OCI-LY1 (cell line): ENCODE results near the gene HOXD9.

Experiments used
- H2AFZ ChIP-seq: fragments of 200-600 bp; sonication (generic), shearing (Covaris generic); 2 replicates; pipeline ENCODE4 v1.6.0; 2014; ENCODE audit warnings: antibody characterized with exemption, mild to moderate bottlenecking, low read length
- H3F3A ChIP-seq: fragments of 200-600 bp; sonication (generic), shearing (Covaris generic); 2 replicates; pipeline ENCODE4 v1.6.0; 2014; ENCODE audit warnings: mild to moderate bottlenecking, antibody characterized with exemption, low read length, moderate library complexity; ENCODE audit not compliant: insufficient read depth
- H3K27ac ChIP-seq: fragments of 200-600 bp; sonication (generic); 2 replicates; pipeline ENCODE4 v1.5.1; 2014; ENCODE audit warnings: low read length, mixed run types, mild to moderate bottlenecking, low read depth; ENCODE audit not compliant: poor library complexity, severe bottlenecking
- H3K27me3 ChIP-seq: fragments of 200-600 bp; sonication (generic); 2 replicates; pipeline ENCODE4 v1.6.0; 2014; ENCODE audit warnings: antibody characterized with exemption, mild to moderate bottlenecking, low read length, moderate library complexity; ENCODE audit not compliant: insufficient read depth
- H3K36me3 ChIP-seq: fragments of 200-600 bp; sonication (generic); 2 replicates; pipeline ENCODE4 v1.6.1; 2014; ENCODE audit warnings: mild to moderate bottlenecking, antibody characterized with exemption, low read length, moderate library complexity, mixed read lengths; ENCODE audit not compliant: insufficient read depth
- H3K4me1 ChIP-seq: fragments of 200-600 bp; sonication (generic); 2 replicates; pipeline ENCODE4 v1.5.1; 2014; ENCODE audit warnings: mild to moderate bottlenecking, low read length, moderate library complexity; ENCODE audit not compliant: insufficient read depth, severe bottlenecking
- H3K4me2 ChIP-seq: fragments of 200-600 bp; sonication (generic), shearing (Covaris generic); 2 replicates; pipeline ENCODE4 v1.6.1; 2014; ENCODE audit warnings: low read length
- H3K4me3 ChIP-seq: fragments of 200-600 bp; sonication (generic); 2 replicates; pipeline ENCODE4 v1.5.1; 2014; ENCODE audit warnings: low read length, low read depth, mild to moderate bottlenecking, mixed read lengths; ENCODE audit not compliant: poor library complexity, severe bottlenecking
- H3K79me2 ChIP-seq: fragments of 200-600 bp; shearing (Covaris generic); 2 replicates; pipeline ENCODE4 v1.6.1; 2016; ENCODE audit warnings: mixed run types, low read length, mixed read lengths; ENCODE audit not compliant: insufficient read depth
- H3K9ac ChIP-seq: fragments of 200-600 bp; sonication (generic), shearing (Covaris generic); 2 replicates; pipeline ENCODE4 v1.6.1; 2014; ENCODE audit warnings: mild to moderate bottlenecking, low read length, mixed read lengths
- H3K9me2 ChIP-seq: fragments of 200-600 bp; sonication (generic), shearing (Covaris generic); 2 replicates; pipeline ENCODE4 v1.6.1; 2014; ENCODE audit warnings: low read depth, mild to moderate bottlenecking, low read length, mixed read lengths
- H3K9me3 ChIP-seq: fragments of 200-600 bp; shearing (Covaris generic); 2 replicates; pipeline ENCODE4 v1.6.1; 2014; ENCODE audit warnings: low read length, mixed read lengths
- H4K20me1 ChIP-seq: fragments of 200-600 bp; sonication (generic), shearing (Covaris generic); 2 replicates; pipeline ENCODE4 v1.6.0; 2016; ENCODE audit warnings: mild to moderate bottlenecking, low read length; ENCODE audit not compliant: insufficient read depth
- EZH2 ChIP-seq: fragments of 200-600 bp; sonication (generic), shearing (Covaris generic); IDR thresholded peaks from 2 replicates; pipeline ENCODE4 v1.8.0; 2017; ENCODE audit warnings: borderline replicate concordance, mixed run types, mild to moderate bottlenecking, antibody characterized with exemption, low read length, moderate library complexity, mixed read lengths
- TF ChIP-seq, protein P1 (sequence below): fragments of 200-600 bp; sonication (generic), shearing (Covaris generic); IDR thresholded peaks from 2 replicates; pipeline ENCODE4 v1.5.1; 2017; ENCODE audit warnings: mild to moderate bottlenecking, antibody characterized with exemption, low read length, moderate library complexity, mixed read lengths

Gene HOXD9

DNA sequence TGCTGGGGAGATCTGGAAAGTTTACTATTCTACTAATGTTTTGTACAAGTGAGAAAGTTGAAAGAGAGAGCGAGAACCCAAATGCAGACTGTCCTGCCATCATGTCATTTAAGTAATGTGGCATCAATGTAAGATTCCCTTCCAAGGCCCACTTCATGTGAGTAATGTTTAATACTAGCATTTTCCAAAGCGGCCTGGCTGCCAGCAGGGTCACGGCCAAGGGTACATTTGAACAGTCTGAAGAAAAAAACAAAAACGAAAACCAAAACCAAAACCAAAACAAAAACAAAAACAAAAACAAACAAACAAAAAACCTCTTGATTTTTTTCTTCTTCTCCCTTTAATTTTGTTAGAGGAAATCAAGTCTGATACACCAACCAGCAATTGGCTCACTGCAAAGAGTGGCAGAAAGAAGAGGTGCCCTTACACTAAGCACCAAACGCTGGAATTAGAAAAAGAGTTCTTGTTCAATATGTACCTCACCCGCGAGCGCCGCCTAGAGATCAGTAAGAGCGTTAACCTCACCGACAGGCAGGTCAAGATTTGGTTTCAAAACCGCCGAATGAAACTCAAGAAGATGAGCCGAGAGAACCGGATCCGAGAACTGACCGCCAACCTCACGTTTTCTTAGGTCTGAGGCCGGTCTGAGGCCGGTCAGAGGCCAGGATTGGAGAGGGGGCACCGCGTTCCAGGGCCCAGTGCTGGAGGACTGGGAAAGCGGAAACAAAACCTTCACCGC, 3.7 kb upstream of the HOXD9 start:
- Histone ChIP-seq H3K4me3 (no peak overlapping the region), H3K9me3 (no peaks in the 10 kb centered on the region), H2AFZ (no peak overlapping the region), H3F3A (no peaks in the 10 kb centered on the region), H3K27me3 (no peaks in the 10 kb centered on the region), H3K79me2 (no peaks in the 10 kb centered on the region), H3K9ac (no peak overlapping the region), H3K27ac (no peak overlapping the region), H3K36me3 (no peaks in the 10 kb centered on the region), H3K4me1 (no peaks in the 10 kb centered on the region), H3K4me2 (no peak overlapping the region), H4K20me1 (no peaks in the 10 kb centered on the region), H3K9me2 (no peaks in the 10 kb centered on the region)
- TF ChIP-seq, protein P1, sequence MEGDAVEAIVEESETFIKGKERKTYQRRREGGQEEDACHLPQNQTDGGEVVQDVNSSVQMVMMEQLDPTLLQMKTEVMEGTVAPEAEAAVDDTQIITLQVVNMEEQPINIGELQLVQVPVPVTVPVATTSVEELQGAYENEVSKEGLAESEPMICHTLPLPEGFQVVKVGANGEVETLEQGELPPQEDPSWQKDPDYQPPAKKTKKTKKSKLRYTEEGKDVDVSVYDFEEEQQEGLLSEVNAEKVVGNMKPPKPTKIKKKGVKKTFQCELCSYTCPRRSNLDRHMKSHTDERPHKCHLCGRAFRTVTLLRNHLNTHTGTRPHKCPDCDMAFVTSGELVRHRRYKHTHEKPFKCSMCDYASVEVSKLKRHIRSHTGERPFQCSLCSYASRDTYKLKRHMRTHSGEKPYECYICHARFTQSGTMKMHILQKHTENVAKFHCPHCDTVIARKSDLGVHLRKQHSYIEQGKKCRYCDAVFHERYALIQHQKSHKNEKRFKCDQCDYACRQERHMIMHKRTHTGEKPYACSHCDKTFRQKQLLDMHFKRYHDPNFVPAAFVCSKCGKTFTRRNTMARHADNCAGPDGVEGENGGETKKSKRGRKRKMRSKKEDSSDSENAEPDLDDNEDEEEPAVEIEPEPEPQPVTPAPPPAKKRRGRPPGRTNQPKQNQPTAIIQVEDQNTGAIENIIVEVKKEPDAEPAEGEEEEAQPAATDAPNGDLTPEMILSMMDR, result peak; percentile 72
- no peak for TF ChIP-seq EZH2

- Histone ChIP-seq H2AFZ (no peak overlapping the region), H3K27me3 (no peaks in the 10 kb centered on the region), H3K27ac (no peak overlapping the region), H3F3A (no peaks in the 10 kb centered on the region), H3K4me2 (no peak overlapping the region), H3K9me2 (no peaks in the 10 kb centered on the region), H3K36me3 (no peaks in the 10 kb centered on the region), H3K79me2 (no peaks in the 10 kb centered on the region), H3K9ac (no peak overlapping the region), H4K20me1 (no peaks in the 10 kb centered on the region), H3K4me3 (no peak overlapping the region), H3K4me1 (no peaks in the 10 kb centered on the region), H3K9me3 (no peaks in the 10 kb centered on the region)
- TF ChIP-seq, protein P1, result no peak
- TF ChIP-seq EZH2, result no peak
Measured at GRCh38 chr2:176120364-176121189, 1.9 kb upstream of the HOXD9 start.

DNA sequence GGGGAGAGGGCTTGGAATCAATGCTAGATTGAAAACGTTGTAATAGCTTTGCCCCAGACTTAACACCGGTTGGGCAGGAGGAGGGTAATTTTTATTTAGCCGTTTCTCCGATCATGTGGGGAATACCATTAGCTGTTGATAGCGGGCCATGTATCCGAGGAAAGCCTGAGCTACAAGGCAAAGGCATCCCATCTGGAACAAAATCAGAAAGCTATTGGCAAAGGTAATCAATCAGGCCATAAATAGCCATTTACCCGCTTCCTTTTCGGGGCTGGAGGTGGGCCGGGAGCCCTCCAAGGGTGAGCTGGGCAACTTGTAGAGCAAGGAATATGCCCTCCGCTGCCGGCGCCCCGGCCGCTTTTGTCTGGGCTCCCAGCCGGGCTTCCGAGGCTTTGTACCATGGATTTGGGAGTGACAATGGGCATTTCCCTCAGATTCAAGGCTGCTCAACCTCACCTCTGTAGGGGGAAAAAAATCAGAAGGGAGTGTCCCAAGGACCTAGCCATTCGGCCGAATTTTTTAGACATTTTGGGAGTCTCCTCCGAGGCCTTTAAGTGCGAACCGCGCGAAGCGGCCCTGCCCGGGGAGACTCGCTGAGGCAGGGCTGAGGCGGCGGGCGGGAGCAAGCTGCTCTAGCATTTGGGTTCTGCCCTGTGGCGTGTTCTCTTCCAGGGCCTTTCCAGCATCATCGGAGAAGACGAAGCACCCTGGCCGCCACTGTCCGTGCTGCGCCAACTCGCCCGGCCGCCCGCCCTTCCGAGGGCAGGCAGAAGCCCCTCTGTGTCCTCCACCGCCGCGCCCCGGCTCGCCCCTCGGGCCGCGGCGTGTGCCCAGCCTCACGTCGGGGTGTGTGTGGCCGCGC, 1.1 kb upstream of the HOXD9 start:
- Histone ChIP-seq H3K9me3 (no peaks in the 10 kb centered on the region), H2AFZ (no peak overlapping the region), H3K27me3 (no peaks in the 10 kb centered on the region; the same call in 1 of the 2 replicates), H4K20me1 (no peaks in the 10 kb centered on the region), H3K4me2 (no peak overlapping the region), H3K9me2 (no peaks in the 10 kb centered on the region), H3K79me2 (no peaks in the 10 kb centered on the region), H3K36me3 (no peaks in the 10 kb centered on the region), H3F3A (no peaks in the 10 kb centered on the region), H3K4me1 (no peaks in the 10 kb centered on the region), H3K9ac (no peak overlapping the region), H3K4me3 (no peak overlapping the region), H3K27ac (no peak overlapping the region)
- TF ChIP-seq, protein P1, result no peak
- TF ChIP-seq EZH2, result no peak
